Smooth muscle cell (in vitro differentiated cells): ENCODE data around the gene SNRPA1. TPM values are rescaled to one million over a fixed set of nuclear protein-coding genes. Genes with fewer than 3 reads are reported as not detected.

Experiments used
- DNase-seq: peaks from one replicate; lab custom pipeline; 2025; ENCODE audit not compliant: unreplicated experiment; lab: John Stamatoyannopoulos, UW
- H2AFZ ChIP-seq: fragments of 200-600 bp; sonication (generic); 2 replicates; pipeline ENCODE4 v1.6.0; 2016; ENCODE audit warnings: antibody characterized with exemption, low read depth, mild to moderate bottlenecking
- H3F3A ChIP-seq: fragments of 200-600 bp; sonication (generic); 2 replicates; pipeline ENCODE4 v1.6.0; 2017; ENCODE audit warnings: antibody characterized with exemption, low read depth
- H3K27ac ChIP-seq: fragments of 200-600 bp; sonication (generic); 2 replicates; pipeline ENCODE4 v1.5.1; 2016; ENCODE audit warnings: low read depth, mild to moderate bottlenecking
- H3K27me3 ChIP-seq: fragments of 200-600 bp; sonication (generic); 2 replicates; pipeline ENCODE4 v1.6.1; 2016; ENCODE audit warnings: low read depth, mild to moderate bottlenecking
- H3K36me3 ChIP-seq: fragments of 200-600 bp; sonication (generic); 2 replicates; pipeline ENCODE4 v1.5.1; 2016; ENCODE audit warnings: low read depth
- H3K4me1 ChIP-seq: fragments of 200-600 bp; sonication (generic); 2 replicates; pipeline ENCODE4 v1.5.1; 2016; ENCODE audit warnings: low read depth
- H3K4me2 ChIP-seq: fragments of 200-600 bp; sonication (generic); 2 replicates; pipeline ENCODE4 v1.6.0; 2016; ENCODE audit warnings: mild to moderate bottlenecking
- H3K4me3 ChIP-seq: fragments of 200-600 bp; sonication (generic); 2 replicates; pipeline ENCODE4 v1.5.1; 2016; ENCODE audit warnings: mild to moderate bottlenecking
- H3K79me2 ChIP-seq: fragments of 200-600 bp; sonication (generic); 2 replicates; pipeline ENCODE4 v1.6.0; 2016; ENCODE audit warnings: low read depth, mild to moderate bottlenecking
- H3K9ac ChIP-seq: fragments of 200-600 bp; sonication (generic); 2 replicates; pipeline ENCODE4 v1.6.0; 2016; ENCODE audit warnings: low read depth
- H3K9me3 ChIP-seq: fragments of 200-600 bp; sonication (generic); replicated peaks from 2 replicates; pipeline ENCODE4 v1.5.1; 2016; ENCODE audit warnings: low read depth
- H4K20me1 ChIP-seq: fragments of 200-600 bp; sonication (generic); 2 replicates; pipeline ENCODE4 v1.6.0; 2016; ENCODE audit warnings: low read depth
- CTCF ChIP-seq: fragments of 200-600 bp; sonication (generic); IDR thresholded peaks from 2 replicates; pipeline ENCODE4 v1.5.1; 2017; ENCODE audit warnings: borderline replicate concordance, mild to moderate bottlenecking, antibody characterized with exemption; ENCODE audit not compliant: insufficient read depth, poor library complexity, severe bottlenecking
- WGBS: methylation state at CpG from one replicate; pipeline ENCODE4 v1.1.7; 2016; ENCODE audit warnings: low lambda C conversion rate; 5-methylcytosine and 5-hydroxymethylcytosine counted together
- polyA plus RNA-seq: library from polyadenylated mRNA; unstranded; fragments of >200 nt; fragmentation: Nextera tagmentation; extraction: Ambion mirVana; gene quantifications from 2 replicates; pipeline ENCODE4 v1.2.1, GENCODE V29; 2016
- total RNA-seq: library from RNA; depleted of rRNA; stranded (reverse); fragments of >200 nt; gene quantifications from 2 replicates; pipeline ENCODE4 v1.2.3, GENCODE V29; 2014

SNRPA1 gene
- total and polyA plus RNA-seq, 2 experiments from 2014 or later: 24.0 to 99.0 TPM

DNA sequence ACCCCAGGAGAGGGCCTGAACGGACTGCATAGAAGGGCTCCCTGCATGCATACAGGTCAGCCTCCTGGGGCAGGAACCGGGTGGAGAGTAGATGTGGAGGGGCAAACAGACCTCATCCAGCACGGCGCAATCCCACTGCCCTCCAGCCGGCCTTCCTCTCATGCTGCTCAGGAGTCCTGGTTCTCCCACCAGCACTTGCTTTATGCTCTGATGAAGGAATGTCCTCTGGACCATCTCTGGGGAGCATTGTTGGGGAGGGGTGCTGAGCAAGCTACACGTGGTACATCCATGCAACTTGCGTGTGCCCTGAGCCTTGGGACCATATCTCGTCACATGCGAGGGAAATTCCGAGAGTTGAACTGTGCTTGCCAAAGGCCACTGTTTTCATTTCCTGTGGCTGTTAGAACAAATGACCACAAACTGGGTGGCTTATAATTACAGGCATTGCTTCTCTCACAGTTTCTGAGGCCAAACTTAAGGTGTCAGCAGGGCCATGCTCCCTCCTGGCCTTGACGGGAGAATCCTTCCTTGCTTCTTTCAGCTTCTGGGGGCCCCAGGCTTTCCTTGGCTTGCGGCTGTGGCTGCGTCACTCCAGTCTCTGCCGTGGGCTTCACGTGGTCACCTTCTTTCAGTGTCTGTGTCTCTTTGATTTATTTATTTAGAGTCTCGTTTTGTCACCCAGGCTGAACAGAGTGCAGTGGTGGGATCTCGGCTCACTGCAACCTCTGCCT lies 30.0 kb downstream of the SNRPA1 start:
- Histone ChIP-seq H3K4me1 (no peaks in the 10 kb centered on the region), H3K27ac (no peak overlapping the region), H2AFZ (no peak overlapping the region), H4K20me1 (no peaks in the 10 kb centered on the region), H3K9me3 (no peaks in the 10 kb centered on the region), H3K27me3 (no peaks in the 10 kb centered on the region), H3K36me3 (no peaks in the 10 kb centered on the region), H3K79me2 (no peaks in the 10 kb centered on the region), H3K4me2 (no peak overlapping the region), H3K9ac (no peak overlapping the region), H3K4me3 (no peak overlapping the region), H3F3A (peaks cover 28% of the 10 kb centered on the region)
- no peak for TF ChIP-seq CTCF
- 93% methylated on average over 17 of the region's 17 CpGs for WGBS
- no peak for DNase-seq

DNA sequence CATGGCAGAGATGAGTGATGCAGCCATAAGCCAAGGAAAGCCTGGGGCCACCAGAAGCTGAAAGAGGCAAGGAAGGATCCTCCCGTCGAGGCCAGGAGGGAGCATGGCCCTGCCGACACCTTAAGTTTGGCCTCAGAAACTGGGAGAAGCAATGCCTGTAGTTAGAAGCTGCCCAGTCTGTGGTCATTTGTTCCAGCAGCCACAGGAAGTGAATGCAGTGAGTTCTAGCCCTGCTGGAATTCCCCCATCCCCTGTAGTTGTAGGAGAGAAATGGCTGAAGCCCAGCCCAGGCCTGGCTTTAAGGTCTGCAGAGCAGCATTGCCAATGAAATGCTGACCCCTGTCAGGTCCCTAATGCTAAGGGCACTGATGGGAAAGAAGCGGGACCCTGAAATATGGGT lies 31.0 kb downstream of the SNRPA1 start:
- Histone ChIP-seq H3K9me3 (no peaks in the 10 kb centered on the region), H4K20me1 (no peaks in the 10 kb centered on the region), H2AFZ (no peak overlapping the region), H3K27me3 (no peaks in the 10 kb centered on the region), H3K9ac (no peak overlapping the region), H3K27ac (no peak overlapping the region), H3K79me2 (no peaks in the 10 kb centered on the region), H3K4me1 (no peaks in the 10 kb centered on the region), H3K4me3 (no peak overlapping the region), H3F3A (peaks cover 21% of the 10 kb centered on the region), H3K4me2 (no peak overlapping the region), H3K36me3 (no peaks in the 10 kb centered on the region)
- DNase-seq: no peak
- no peak for TF ChIP-seq CTCF
- 98% methylated on average over 4 of the region's 4 CpGs for WGBS

DNA sequence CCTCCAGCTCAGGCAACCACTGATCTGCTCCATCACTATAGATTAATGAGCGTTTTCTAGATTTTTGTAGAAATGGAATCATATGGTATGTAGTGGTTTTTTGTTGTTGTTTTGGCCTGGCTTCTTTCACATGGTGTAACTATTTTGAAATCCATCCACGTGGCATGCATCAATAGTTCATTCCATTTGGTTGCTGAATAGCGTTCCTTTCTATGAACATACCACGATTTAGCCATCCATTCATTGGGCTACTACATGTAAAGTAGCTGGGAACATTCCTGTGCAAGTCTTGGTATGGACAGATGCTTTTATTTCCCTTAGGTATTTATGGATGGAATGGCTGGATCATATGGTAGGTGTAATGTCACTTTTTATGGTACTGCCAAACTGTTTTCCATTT lies 32.5 kb downstream of the SNRPA1 start:
- H3K4me2 ChIP-seq: no peak overlapping the region
- H2AFZ ChIP-seq: no peak overlapping the region
- no peak for DNase-seq
- no peaks in the 10 kb centered on the region for H3K4me1 ChIP-seq
- peaks cover 8% of the 10 kb centered on the region for H3F3A ChIP-seq
- no peak overlapping the region for H3K27ac ChIP-seq
- WGBS: 75% methylated on average over 4 of the region's 4 CpGs
- no peak overlapping the region for H3K9ac ChIP-seq
- H3K36me3 ChIP-seq: no peaks in the 10 kb centered on the region
- H3K4me3 ChIP-seq: no peak overlapping the region
- no peak for TF ChIP-seq CTCF
- no peaks in the 10 kb centered on the region for H3K27me3 ChIP-seq
- no peaks in the 10 kb centered on the region for H3K79me2 ChIP-seq
- no peaks in the 10 kb centered on the region for H3K9me3 ChIP-seq
- H4K20me1 ChIP-seq: no peaks in the 10 kb centered on the region
